Stimulated activated CD4-positive, alpha-beta T cell treated with anti-CD3 and anti-CD28 coated beads, Interleukin-12 subunit alpha, Interleukin-12 subunit beta, amount 100 ng/mL, for 48 hours (primary cell): ENCODE results near the gene KCNN4.
A peak's percentile ranks its signal among the peaks of the same experiment; 100 is the strongest.
"Not testable (repeated sequence)": the region's sequence is repeated elsewhere in the genome, so short reads cannot be mapped to it uniquely, and the experiment has no call there.

Experiments
- DNase-seq, 3 donors: peaks; one replicate each; pipeline ENCODE4 v3.0.0-alpha.2; 2020; ENCODE audit warnings: low read depth in 2 of 3, low spot score in 1 of 3

KCNN4 gene

GRCh38 chr19:43775299-43775890, 5.4 kb downstream of the KCNN4 start:
- no peak for DNase-seq

DNA sequence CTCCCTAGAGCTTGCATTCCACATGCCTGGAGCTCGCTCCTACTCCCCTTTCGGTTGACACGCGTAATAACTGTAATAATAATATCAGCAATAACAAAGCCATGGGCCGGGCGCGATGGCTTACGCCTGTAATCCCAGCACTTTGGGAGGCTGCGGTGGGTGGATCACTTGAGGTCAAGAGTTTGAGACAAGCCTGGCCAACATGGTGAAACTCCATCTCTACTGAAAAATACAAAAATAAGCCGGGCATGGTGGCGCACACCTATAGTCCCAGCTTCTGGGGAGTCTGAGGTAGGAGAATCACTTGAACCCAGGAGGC, 5.9 kb downstream of the KCNN4 start:
- DNase-seq, result not testable (repeated sequence)

GRCh38 chr19:43774103-43774939, 6.5 kb downstream of the KCNN4 start:
- no peak for DNase-seq

DNA sequence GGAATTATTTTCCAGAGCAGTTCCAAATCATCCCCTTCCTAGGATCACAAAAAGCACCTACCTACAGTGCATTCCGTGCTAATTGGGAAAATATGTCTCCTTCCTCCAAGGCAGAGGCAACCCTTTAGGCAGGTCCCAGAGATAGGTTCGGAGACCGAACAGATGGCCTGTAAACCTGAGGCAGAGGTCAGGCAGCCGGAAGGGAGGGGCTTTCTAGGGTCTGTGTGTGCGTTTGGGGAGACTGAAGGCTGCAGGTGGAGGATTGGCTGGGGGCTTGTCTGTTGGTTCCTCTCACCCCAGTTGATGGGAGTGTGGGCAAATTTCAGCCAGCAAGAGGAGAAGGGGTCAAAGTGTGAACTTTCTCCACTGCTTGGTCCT, 7.1 kb downstream of the KCNN4 start:
- no peak for DNase-seq

- DNase-seq, result no peak
Measured at GRCh38 chr19:43769256-43769655, 11.5 kb downstream of the KCNN4 start.

DNA sequence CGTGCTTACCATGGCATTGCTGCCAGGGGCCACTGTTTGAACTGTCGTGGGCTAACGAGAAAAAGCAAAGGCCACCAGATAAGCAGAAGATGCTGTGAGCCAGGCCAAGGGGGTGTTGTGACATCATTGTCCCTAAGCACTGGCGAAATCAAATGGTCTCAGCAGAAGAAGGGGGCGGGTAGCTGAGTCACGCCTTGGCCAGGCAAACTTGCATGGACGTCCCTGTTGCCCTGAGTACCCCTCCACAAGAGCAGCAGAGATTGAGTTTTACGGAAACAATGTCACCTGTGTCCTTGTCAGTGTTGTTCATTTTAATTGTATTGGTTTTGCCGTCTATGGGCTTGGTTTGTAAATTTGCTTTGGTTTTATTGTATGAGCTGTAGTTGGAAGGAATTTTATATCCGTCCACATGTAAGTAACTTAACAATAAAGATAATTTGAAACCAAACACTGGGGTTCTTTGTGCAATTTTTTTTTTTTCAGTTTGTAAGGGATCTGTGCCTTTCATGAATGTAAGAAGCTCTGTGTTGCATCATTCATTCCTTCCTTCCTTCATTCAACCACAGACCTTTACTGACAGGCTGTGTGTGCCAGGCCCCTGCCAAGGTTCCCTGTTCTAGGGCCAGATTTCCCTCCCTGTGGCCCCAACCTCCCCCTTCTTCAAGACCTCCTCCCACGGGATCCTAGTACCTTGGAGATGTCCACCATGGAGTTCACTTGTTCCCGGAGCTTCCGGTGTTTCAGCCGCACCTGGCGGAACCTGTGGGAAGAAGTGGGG, 12.3 kb downstream of the KCNN4 start:
- DNase-seq, result no peak

DNA sequence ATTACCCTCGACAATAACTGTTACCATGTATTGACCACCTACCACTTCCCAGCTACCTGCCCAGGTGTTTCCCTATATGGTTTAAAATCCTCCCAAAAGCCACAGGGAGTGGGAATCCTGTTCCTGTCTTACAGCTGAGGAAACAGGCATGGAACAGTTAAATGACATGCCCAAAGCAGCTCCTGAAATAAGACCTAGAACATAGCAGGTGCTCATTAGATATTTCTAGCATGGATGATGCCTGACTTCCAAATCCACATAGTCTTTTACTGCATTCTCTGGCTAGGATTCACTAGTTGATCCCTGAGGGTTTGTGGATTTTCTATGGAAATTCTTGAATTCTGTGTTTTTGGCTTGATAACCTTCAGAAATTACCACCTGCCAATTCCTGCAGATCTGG, 13.0 kb downstream of the KCNN4 start:
- no peak for DNase-seq

DNA sequence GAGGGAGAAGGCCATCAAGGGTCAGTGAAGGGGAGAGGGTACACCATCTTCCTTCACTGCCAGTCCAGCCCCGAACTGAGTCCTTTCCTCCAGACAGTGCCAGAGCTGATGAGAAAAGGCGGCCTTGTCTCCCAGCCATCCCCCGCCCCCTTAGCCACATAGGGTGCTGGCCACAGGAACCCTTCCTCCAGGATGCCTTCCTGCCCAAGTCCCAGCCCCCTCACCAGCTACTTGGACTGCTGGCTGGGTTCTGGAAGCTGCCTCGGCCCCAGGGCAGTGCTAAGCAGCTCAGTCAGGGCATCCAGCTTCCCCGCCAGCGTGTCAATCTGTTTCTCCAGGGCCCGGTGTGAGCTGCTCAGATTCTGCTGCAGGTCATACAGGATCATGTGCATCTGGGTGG, 13.5 kb downstream of the KCNN4 start:
- DNase-seq, result no peak

DNA sequence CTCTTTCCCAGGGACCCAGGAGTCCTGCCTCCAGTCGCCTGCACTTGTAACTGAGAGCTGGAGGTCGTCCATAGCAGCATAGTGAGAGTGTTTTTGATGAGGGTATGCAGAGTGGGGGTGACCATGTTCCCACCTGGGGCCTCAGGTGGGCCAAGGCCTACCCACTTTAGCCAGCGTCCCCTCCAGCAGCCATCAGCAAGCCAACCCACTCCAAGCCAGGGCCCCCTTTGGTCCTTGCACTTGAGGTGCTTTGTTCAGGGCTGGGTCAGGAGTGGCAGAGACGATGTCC, 14.1 kb downstream of the KCNN4 start:
- DNase-seq, result no peak

DNA sequence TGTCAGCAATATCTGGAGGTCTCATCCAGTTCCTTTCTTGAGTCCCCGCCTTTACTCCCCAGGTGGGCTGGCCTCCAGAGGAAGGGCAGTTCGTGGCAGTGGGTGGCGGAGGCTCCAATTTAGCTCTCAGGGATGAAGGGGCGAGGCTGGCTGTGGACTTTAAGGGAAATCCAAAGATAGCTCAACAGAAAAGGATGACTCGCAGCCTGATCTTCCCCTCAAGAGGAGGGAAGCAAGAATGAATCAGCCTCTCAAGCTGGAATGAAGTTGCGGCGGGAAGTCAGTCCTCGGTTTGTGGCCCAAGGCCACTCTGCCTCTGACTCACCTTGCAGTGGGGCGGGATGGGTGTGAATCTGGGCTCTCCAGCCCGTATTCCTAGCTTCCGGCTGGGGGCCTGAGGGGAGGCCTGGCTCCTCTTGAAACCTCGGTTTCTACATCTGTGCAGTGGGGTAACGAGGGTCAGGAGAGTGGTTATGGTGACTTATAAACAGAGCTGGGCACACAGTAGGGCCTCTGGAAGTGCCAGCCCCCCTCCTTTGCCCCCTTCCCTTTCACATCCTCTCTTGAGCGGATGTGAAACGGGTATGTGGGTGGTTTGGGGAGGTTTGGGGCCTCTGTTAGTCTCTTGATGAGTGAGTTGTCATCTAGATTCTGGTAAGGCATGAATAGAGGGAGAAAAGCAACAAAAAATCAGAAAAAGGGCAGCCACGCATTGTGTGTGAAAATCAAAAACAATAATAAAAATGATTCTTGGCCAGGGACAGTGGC, 15.5 kb downstream of the KCNN4 start:
- DNase-seq, result peak; percentile 75 to 86 (median 85)

GRCh38 chr19:43764684-43765083, 16.1 kb downstream of the KCNN4 start:
- not testable (repeated sequence) for DNase-seq

- DNase-seq, result no peak
Measured at GRCh38 chr19:43763473-43763939, 17.3 kb downstream of the KCNN4 start.

DNA sequence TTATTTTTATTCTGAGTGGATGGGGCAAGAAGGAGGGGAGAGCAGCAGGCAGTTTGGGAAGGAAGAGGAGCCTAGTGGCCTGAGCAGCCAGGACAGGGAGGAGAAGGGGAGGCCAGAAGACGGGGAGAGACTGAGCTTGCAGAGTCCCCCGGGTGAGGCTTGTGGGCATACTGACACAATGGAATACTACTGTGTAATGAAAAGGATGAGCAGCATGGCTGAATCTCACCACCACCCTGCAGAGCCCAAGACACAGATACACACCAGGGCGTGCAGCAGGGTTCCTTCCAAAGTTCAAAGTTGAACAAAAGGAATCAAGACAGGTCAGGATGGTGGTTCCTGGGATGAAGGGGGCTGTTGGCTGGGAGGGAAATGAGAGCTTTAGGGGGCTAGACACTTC, 18.0 kb downstream of the KCNN4 start:
- no peak for DNase-seq

GRCh38 chr19:43760941-43761340, 19.8 kb downstream of the KCNN4 start:
- DNase-seq, result no peak

DNA sequence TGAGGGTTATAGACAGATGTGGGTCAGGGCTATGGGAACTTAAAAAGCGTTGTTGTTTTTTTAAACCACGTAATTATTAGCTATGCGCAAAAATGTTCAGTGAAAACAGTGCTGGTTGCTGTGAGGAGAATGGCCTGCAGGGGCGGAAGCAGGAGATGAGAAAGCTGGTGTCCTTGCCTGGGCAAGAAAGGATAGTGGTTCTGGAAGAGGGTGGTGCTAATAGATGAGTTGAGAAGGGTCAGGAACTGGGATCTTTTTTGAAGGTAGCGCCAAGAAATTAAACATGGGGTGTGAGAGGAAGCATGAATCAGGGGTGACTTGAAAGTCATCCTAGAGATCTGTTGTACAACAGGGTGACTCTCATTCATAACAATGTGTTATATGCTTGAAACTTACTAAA, 21.3 kb downstream of the KCNN4 start:
- DNase-seq, result no peak

- peak; percentile 68 to 81 (median 75) for DNase-seq
Measured at GRCh38 chr19:43755256-43755801, 25.4 kb downstream of the KCNN4 start.

GRCh38 chr19:43754503-43755255, 26.1 kb downstream of the KCNN4 start, which contains the start of gene SMG9:
SMG9 (minus strand) TSS chr19:43754962; CDS start chr19:43750741, 4,221 bp downstream.
- DNase-seq, result peak; percentile 94 to 97 (median 97)

DNA sequence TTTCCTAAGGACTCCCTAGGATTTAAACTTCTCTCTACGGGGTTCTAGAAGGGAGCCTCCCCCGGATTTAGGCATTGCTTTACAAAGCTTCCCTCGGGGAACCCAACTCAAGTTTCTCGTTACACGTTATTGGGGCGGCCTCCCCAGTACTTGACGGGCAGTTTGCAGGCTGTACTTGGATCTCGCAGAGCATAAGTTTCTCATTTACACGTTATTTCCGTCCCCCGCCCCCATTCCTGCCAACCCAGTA, 26.6 kb downstream of the KCNN4 start:
- no peak for DNase-seq

GRCh38 chr19:43752287-43752875, 28.4 kb downstream of the KCNN4 start:
- DNase-seq, result no peak

DNA sequence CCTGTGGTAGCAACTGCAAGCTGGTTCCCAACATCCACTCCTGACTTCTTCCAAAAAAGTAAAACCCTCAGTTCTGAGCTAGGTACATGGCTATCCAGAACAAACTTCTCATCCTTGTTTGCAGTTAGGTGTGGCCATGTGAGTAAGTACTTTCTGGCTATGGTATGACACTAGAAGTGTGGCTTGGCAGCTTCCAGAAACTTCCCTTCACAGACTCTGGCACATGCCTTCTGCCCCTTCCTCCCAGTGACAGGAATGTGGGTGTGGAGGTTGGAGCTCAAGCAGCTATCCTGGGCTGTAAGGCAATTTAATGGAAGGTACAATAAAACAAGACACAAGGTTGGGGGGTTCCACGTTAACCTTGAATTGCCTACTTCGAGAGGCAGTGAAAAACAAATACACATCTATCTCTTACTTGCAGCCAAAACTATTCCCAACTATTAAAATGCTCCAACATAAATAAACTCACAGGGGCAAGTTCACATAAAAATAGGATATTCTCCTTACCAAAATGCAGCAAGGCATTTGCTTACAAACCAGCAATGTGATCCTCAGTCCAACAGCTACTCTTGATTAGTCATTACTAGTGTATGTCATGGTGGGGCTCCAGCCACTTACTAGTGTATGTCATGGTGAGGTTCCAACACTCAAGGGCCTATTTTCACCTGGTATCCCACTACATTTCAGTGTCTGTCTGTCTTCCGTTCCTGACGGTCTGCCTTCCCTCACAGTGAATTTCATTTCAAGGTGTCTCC, 29.1 kb downstream of the KCNN4 start:
- DNase-seq, result no peak
